KOPT-K1 (cell line): ENCODE data around the gene ERP27.

ENCODE experiments used
- H3K27ac ChIP-seq: fragments of 200-600 bp; sonication (generic); 2 replicates; pipeline ENCODE4 v1.5.1; 2016; ENCODE audit warnings: antibody characterized with exemption, mild to moderate bottlenecking, low read depth, low read length; ENCODE audit not compliant: poor library complexity, severe bottlenecking
- H3K36me3 ChIP-seq: fragments of 200-600 bp; sonication (generic); 2 replicates; pipeline ENCODE4 v1.5.1; 2017; ENCODE audit warnings: antibody characterized with exemption, mild to moderate bottlenecking, low read length, moderate library complexity; ENCODE audit not compliant: insufficient read depth
- H3K9me3 ChIP-seq: fragments of 200-600 bp; sonication (generic); 2 replicates; pipeline ENCODE4 v1.5.1; 2017; ENCODE audit warnings: antibody characterized with exemption, low read length, mild to moderate bottlenecking; ENCODE audit not compliant: insufficient read depth, poor library complexity, severe bottlenecking

Gene ERP27

GRCh38 chr12:14938301-14938700, at the start of gene ERP27:
TSS of gene ERP27 (minus strand) at chr12:14938537. CDS start at chr12:14938508, 29 bp downstream.
- no peak within 1 kb of the TSS for H3K27ac ChIP-seq
- H3K9me3 ChIP-seq, result no peaks in the 10 kb centered on the region
- peaks cover 100% of the 10 kb centered on the region for H3K36me3 ChIP-seq

GRCh38 chr12:14988035-14988434, 49.7 kb upstream of the ERP27 start:
- no peaks in the 10 kb centered on the region for H3K36me3 ChIP-seq
- H3K27ac ChIP-seq, result no peak overlapping the region
- H3K9me3 ChIP-seq, result peaks cover 13% of the 10 kb centered on the region

- H3K9me3 ChIP-seq, result peaks cover 11% of the 10 kb centered on the region
- H3K36me3 ChIP-seq, result no peaks in the 10 kb centered on the region
- H3K27ac ChIP-seq, result no peak overlapping the region
Measured at GRCh38 chr12:14986449-14986848, 48.1 kb upstream of the ERP27 start.

- no peaks in the 10 kb centered on the region for H3K9me3 ChIP-seq
- H3K27ac ChIP-seq, result no peak overlapping the region
- no peaks in the 10 kb centered on the region for H3K36me3 ChIP-seq
Measured at GRCh38 chr12:14984766-14985285, 46.5 kb upstream of the ERP27 start.

- no peaks in the 10 kb centered on the region for H3K9me3 ChIP-seq
- no peak overlapping the region for H3K27ac ChIP-seq
- H3K36me3 ChIP-seq, result no peaks in the 10 kb centered on the region
Measured at GRCh38 chr12:14984036-14984435, 45.7 kb upstream of the ERP27 start.

GRCh38 chr12:14982991-14983390, 44.7 kb upstream of the ERP27 start:
- H3K36me3 ChIP-seq, result no peaks in the 10 kb centered on the region
- H3K27ac ChIP-seq, result peak overlapping the region; percentile 41
- H3K9me3 ChIP-seq, result no peaks in the 10 kb centered on the region

- Histone ChIP-seq H3K9me3 (no peaks in the 10 kb centered on the region), H3K27ac (peak overlapping the region; percentile 41), H3K36me3 (no peaks in the 10 kb centered on the region)
Measured at GRCh38 chr12:14982562-14982961, 44.2 kb upstream of the ERP27 start.

- H3K9me3 ChIP-seq, result no peaks in the 10 kb centered on the region
- no peak overlapping the region for H3K27ac ChIP-seq
- H3K36me3 ChIP-seq, result no peaks in the 10 kb centered on the region
Measured at GRCh38 chr12:14981049-14981448, 42.7 kb upstream of the ERP27 start.

- Histone ChIP-seq H3K9me3 (no peaks in the 10 kb centered on the region), H3K27ac (peak overlapping the region; percentile 0), H3K36me3 (no peaks in the 10 kb centered on the region)
Measured at GRCh38 chr12:14979468-14979867, 41.1 kb upstream of the ERP27 start.

- Histone ChIP-seq H3K9me3 (no peaks in the 10 kb centered on the region), H3K27ac (no peak overlapping the region), H3K36me3 (no peaks in the 10 kb centered on the region)
Measured at GRCh38 chr12:14976658-14977057, 38.3 kb upstream of the ERP27 start.

GRCh38 chr12:14975457-14975856, 37.1 kb upstream of the ERP27 start:
- H3K27ac ChIP-seq, result no peak overlapping the region
- H3K9me3 ChIP-seq, result no peaks in the 10 kb centered on the region
- no peaks in the 10 kb centered on the region for H3K36me3 ChIP-seq

- H3K36me3 ChIP-seq, result no peaks in the 10 kb centered on the region
- H3K9me3 ChIP-seq, result no peaks in the 10 kb centered on the region
- no peak overlapping the region for H3K27ac ChIP-seq
Measured at GRCh38 chr12:14974633-14975032, 36.3 kb upstream of the ERP27 start.

- Histone ChIP-seq H3K36me3 (no peaks in the 10 kb centered on the region), H3K27ac (no peak within 1 kb of the TSS), H3K9me3 (no peaks in the 10 kb centered on the region)
Measured at GRCh38 chr12:14972816-14973215, 34.5 kb upstream of the ERP27 start, which contains the start of gene PDE6H. TSS of gene PDE6H (plus strand) at chr12:14973042. CDS start at chr12:14978013, 4,971 bp downstream.

- no peaks in the 10 kb centered on the region for H3K36me3 ChIP-seq
- no peak overlapping the region for H3K27ac ChIP-seq
- no peaks in the 10 kb centered on the region for H3K9me3 ChIP-seq
Measured at GRCh38 chr12:14970473-14970872, 32.1 kb upstream of the ERP27 start.

- H3K27ac ChIP-seq, result no peak overlapping the region
- no peaks in the 10 kb centered on the region for H3K36me3 ChIP-seq
- H3K9me3 ChIP-seq, result no peaks in the 10 kb centered on the region
Measured at GRCh38 chr12:14968478-14968877, 30.1 kb upstream of the ERP27 start.

GRCh38 chr12:14965221-14965620, 26.9 kb upstream of the ERP27 start:
- no peak overlapping the region for H3K27ac ChIP-seq
- H3K36me3 ChIP-seq, result no peaks in the 10 kb centered on the region
- H3K9me3 ChIP-seq, result no peaks in the 10 kb centered on the region
